Measurements from ENCODE around the gene VASN.
A peak's percentile ranks its signal among the peaks of the same experiment; 100 is the strongest.

VASN gene

DNA sequence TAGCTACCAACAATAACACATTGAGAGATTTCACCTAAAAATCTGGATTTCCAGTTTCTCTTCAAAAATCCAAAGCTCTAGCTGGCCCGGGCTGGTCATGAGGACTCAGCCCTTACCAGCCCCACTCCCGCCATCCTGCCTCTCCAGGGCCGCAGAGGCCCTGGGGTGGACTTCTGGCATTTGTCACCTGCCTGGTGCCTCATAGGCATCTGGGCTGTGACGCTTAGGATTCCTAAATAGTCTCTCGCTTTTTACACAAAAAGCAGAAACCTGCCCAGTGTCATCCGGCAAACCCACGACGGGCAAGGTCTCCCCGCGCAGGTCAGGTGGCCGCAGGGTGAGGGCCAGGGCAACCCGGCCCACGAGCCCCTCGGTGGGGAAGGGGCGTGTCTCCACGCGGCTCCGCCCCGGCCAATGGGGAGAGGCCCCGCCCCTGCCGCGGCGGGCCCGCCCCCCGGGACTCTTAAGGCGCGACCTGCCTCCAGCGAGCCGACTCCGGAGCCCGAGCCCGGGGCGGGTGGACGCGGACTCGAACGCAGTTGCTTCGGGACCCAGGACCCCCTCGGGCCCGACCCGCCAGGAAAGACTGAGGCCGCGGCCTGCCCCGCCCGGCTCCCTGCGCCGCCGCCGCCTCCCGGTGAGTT lies at the start of gene VASN:
Gene VASN (plus strand): TSS at position 492 of the 644 bp plus-strand sequence. CDS start 9,030 bp downstream, outside the sequence.
- peak; percentile 84 to 91 for DNase-seq (ENCODE audit: low read depth in 1 of 2, low spot score in 1 of 2)
- TF ChIP-seq JUND (IDR thresholded peaks at IDR 0.05; ENCODE audit: low read depth): no peak
- in situ Hi-C loops (cut with HindIII; ENCODE audit: low pct_unique_long_range_greater_than_20kb, low sequenced_read_pairs): no loop called here

DNA sequence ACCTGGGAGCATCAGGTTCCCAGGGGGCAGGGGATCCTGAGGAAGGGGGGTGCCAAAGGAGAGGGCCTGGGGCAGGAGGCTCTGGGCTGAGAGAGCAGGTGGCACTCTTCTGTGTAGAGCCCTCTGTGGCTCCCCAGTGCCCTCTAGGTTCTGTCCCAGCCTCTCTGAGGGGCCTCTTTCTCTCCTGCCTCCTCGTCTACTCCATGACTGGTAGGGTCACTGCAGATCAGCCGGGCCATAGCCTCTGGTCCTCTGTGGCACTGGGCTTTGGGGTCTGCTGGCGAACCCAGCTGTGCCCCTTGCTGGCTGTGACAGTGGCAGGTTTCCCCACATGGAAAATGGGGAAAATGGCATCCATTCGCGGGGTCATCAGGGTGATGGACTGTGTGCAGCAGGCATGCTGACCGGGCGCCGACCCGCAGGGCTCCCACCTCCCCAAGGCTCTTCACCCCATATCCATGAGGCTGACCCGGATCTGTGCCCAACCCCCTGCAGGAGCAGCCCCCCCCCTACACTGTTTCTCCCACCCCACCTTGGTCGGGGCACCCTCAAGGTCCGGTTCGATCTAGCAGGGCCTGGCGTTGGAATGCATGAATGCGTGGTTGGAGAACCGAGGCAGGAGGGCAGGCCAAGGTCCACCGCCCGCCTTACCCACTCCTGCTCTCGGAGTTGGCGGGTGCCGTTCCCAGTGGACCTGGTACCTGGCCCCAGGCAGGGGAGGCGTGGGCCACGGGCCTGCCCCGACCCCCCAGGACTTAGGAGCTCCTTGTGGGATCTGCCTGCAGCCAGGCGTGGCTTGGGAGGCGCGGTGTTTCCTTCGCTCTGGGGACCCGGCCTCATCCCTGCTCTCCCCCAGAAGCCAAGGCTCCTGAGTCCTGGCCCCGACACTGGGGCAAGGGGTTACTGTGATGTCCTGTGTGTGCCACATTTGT lies 49.3 kb upstream of the VASN start:
- no peak for TF ChIP-seq JUND (IDR thresholded peaks at IDR 0.05; ENCODE audit: low read depth)
- no peak for DNase-seq (ENCODE audit: low read depth in 1 of 2, low spot score in 1 of 2)
- in situ Hi-C loops (cut with HindIII; ENCODE audit: low pct_unique_long_range_greater_than_20kb, low sequenced_read_pairs): no loop called here

DNA sequence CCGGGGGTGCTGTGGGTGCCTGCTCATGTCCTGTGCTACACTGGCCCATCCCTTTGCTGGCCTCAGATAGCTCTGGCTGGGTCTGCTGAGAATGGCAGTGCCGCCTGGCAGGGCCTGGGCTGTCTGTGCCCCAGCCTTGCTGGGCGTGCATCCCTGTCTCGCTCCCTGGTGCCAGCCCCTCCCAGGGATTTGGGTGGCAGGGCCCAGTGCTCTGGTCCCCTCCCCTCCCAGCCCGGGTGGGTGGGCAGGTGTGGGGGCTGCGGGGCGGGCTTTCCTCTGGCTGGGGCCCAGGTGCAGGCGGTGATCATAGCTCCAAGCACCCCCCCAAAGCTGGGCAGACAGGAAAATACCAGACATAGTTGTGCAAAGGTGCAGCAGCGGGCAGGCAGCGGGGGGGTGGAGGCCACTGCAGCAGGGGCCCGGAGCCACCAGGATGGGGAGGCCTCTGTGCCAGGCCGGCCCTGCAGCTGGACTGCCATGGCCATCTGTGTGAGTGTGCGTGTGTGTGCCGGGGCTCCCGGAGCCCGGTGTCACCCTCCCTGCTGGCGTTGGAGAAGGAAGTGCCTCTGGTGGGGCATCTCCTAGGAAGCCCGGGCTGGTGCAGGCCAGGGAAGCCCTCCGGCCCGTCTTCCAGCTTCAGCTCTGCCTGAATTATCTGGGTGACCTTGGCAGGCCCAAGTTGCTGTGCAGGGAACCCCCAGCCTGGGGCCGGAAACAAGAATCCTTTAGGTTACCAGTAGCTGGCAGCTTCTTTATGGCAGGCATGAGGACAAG lies 48.4 kb upstream of the VASN start:
- in situ Hi-C loops (cut with HindIII; ENCODE audit: low pct_unique_long_range_greater_than_20kb, low sequenced_read_pairs): no loop called here
- no peak for TF ChIP-seq JUND (IDR thresholded peaks at IDR 0.05; ENCODE audit: low read depth)
- peak; percentile 68 to 82 for DNase-seq (ENCODE audit: low read depth in 1 of 2, low spot score in 1 of 2)

DNA sequence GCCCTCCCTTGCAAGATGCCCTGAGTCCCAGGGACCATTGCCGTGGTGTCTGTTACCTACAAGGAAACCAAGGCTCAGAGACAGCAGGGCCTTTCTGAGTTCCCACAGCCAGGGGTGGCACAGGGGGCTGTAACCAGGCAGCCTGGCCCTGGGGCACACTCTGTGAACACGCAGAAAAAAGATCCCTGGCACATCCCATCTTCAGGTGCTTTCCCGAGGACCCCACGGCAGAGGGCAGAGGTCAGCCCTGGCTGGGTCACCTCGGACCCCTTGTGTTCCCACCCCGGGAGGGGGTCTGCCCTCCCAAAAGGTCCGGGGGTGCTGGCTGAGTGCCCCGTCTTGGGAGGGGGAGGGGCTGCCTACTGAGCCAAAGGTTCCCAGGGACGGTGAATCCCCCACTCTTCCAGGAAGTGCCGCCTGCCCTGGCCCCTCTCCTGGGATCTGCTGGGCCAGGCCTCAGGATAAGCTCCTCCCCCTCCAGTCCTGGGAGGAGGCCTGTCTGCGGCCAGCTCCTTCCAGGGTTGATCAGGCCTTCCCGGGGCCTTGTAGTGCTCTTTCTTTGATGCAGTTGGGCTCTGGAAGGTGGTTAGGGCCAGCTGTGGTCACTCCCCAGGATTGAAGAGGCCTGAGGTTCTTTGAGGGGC lies 47.7 kb upstream of the VASN start:
- peak; percentile 28 to 70 for DNase-seq (ENCODE audit: low read depth in 1 of 2, low spot score in 1 of 2)
- in situ Hi-C loops (cut with HindIII; ENCODE audit: low pct_unique_long_range_greater_than_20kb, low sequenced_read_pairs): no loop called here
- no peak for TF ChIP-seq JUND (IDR thresholded peaks at IDR 0.05; ENCODE audit: low read depth)

DNA sequence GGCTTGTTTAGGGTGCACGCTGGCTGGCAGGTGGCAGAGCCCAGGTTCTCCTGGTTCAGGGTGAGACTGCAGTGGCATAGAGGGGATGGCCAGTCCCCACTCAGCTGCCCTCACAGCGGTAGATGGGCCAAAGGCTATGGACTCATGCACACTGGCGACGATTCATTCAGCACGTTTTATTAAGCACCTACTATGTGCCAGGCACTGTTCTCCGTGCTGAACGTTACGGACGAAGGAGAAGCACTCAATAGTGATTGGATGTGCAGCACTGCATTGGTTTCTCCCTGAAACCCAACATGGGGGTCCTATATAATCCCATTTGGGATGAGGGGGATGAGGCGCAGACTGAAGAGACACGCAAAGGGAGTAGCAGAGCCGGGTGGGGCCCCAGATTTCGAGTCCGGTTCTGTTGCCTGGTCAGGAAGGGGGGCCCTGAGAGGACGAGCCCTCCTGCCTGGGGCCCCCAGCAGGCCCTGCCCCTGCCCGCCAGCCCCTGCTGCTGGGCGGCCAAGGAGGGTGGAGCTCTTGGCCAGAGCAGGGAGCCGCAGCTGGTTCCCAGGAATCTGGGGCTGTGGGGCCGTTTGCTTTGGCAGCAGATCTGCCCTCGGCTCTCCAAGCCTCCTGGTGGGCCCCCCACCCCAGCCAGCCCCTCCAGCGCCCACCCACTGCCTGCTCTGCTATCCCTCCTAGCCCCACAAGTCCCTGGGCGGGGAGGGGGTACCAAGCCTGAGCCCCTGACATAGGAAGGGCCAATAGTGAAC lies 47.0 kb upstream of the VASN start:
- in situ Hi-C loops (cut with HindIII; ENCODE audit: low pct_unique_long_range_greater_than_20kb, low sequenced_read_pairs): no loop called here
- no peak for TF ChIP-seq JUND (IDR thresholded peaks at IDR 0.05; ENCODE audit: low read depth)
- DNase-seq (ENCODE audit: low read depth in 1 of 2, low spot score in 1 of 2): no peak

DNA sequence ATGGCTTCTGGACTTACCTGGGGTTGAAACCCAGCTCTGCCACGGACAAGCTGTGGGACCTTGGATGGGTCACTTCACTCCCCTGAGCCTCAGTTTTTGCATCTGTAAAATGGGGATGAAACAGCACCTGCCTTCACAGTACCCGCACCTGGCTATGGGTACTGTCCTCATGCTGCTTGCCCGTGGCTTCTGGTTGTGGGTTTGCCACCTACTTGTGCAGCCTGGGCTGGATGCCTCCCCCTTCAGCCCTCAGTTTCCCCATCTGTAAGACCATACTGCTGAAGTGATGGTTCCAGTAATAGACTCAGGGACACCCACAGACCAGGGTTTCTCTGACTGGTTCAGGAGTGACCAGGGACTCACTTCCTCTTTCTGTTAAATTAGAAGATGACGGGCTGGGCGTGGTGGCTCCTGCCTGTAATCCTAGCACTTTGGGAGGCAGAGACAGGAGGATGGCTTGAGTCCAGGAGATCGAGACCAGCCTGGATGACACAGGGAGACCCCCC lies 46.3 kb upstream of the VASN start:
- no peak for TF ChIP-seq JUND (IDR thresholded peaks at IDR 0.05; ENCODE audit: low read depth)
- in situ Hi-C loops (cut with HindIII; ENCODE audit: low pct_unique_long_range_greater_than_20kb, low sequenced_read_pairs): no loop called here
- DNase-seq (ENCODE audit: low read depth in 1 of 2, low spot score in 1 of 2): no peak

DNA sequence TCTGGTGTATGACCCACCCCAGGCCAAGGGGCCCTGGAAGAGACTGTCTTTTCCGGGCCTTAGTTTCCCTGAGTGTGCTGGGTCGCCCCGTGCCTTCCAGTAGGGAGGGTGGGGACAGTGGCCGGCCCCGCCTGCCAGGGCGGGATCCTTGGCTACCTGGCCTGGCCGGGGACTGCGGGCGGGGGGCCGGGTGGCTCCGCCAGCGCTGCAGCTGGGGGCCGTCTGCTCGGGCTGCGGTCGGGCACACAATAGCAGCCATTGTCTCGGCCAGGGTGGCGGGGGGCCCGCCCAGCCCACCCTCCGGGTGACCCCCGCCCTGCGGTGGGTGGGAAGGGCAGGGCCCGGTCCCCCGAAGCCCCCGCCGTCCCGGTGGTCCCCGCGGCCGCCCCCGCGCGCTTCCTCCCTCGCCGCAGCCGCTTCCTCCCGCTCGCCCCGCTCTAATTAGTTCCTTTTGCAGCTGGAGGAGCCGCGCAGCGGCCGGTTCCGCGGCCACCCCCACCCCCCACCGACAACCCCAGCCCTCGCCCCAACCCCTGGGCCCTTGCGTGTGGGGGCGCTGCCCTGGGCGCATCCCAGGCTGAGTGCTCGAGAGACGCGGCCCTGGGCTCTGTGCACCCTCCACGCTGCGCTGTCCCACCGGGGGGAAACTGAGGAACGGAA lies 44.1 kb upstream of the VASN start:
- no peak for DNase-seq (ENCODE audit: low read depth in 1 of 2, low spot score in 1 of 2)
- in situ Hi-C loops (cut with HindIII; ENCODE audit: low pct_unique_long_range_greater_than_20kb, low sequenced_read_pairs): no loop called here
- TF ChIP-seq JUND (IDR thresholded peaks at IDR 0.05; ENCODE audit: low read depth): no peak

DNA sequence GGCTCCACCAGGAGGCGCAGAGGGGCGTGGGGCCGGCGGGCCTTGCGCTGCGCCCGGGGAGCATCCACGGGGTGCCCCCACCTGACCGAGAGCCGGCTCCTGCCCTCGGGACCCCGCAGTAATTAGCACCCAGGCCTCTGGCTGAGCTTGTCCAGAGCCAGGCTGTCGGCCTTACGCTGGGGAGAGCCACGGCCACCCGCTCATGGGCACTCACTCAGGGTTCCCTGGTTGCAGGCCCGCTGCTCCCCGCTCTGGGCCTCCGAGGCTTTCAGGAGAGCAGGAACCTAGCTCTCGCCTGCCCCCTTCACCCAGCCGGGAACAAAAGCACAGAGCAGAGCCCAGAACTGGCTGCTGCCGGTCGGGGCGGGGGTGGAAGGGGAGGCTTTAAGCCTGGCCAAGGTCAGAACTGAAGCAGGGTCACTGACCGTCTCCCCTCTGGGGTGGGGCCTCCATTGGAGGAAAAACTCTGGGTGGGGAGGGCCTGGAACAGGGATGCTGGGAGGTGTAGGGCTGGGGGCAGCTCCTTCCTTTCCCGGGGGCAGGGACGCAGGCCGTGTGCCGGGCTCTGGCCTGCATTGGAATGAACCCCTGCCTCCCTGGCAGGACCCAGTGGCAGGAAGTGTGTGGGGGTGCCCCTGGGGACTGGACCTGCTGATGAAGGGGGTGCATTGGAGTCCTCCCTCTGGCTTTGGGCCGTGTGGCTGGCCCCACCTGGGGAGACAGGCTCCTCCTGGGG lies 43.4 kb upstream of the VASN start:
- TF ChIP-seq JUND (IDR thresholded peaks at IDR 0.05; ENCODE audit: low read depth): no peak
- in situ Hi-C loops (cut with HindIII; ENCODE audit: low pct_unique_long_range_greater_than_20kb, low sequenced_read_pairs): no loop called here
- peak; percentile 79 to 90 for DNase-seq (ENCODE audit: low read depth in 1 of 2, low spot score in 1 of 2)

DNA sequence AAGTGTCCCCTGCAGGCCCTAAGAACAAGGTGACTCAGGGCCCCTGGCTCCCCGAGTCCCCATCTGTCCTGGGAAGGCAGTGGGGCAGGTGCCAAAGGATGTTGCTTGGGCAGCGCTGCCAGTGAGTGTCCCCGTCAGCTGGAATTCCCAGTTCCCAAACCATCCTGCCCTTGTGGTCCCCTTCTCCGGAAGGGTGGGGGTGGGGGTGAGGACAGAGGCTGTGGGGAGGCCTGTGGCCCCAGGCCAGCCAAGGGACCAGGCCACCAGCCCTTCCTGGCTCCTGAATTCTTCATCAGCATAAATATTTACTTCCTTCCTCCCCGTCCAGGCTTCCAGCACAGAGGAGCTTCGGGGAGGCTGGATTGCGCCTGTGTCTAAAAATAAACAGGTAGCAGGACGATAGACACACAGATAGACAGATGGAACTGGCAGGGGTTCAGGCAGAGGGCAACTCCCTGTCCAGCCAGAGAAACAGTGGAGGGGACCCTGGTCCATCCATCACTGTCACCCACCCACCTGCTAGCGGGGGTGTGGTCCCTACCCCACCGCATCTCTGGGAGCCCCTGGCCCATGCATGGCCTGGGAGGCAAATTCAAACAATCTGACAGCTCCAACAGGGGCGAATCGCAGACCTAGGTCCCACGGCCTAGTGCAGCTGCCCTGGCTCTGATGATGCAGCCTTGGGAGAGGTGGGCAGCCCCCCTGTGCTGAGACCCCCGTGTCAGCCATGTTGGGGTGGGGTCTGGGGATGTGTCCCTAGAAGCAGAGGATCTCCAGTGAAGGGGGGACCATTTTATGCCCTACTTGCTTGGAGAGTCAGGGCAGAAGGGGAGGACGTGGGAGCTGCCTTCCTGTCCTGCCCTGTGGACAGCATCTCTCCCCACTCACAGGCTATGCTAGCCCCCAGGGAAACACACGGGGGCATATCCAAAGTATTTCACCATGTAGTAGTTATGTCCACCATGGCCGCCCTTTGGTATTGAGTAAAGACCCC lies 42.6 kb upstream of the VASN start:
- in situ Hi-C loops (cut with HindIII; ENCODE audit: low pct_unique_long_range_greater_than_20kb, low sequenced_read_pairs): no loop called here
- peak in 1 of 2 experiments; percentile 38 for DNase-seq (ENCODE audit: low read depth in 1 of 2, low spot score in 1 of 2)

More for the DNA sequence above, 42.6 kb upstream of the VASN start:
- TF ChIP-seq JUND (IDR thresholded peaks at IDR 0.05; ENCODE audit: low read depth): no peak
